NCI-H82 (cell line): ENCODE measurements around the gene AP5B1.
A peak's percentile ranks its signal among the peaks of the same experiment; 100 is the strongest.
"Not testable (repeated sequence)": the region's sequence is repeated elsewhere in the genome, so short reads cannot be mapped to it uniquely, and the experiment has no call there.

Experiments
- DNase-seq: peaks from one replicate; lab custom pipeline; 2025; lab: John Stamatoyannopoulos, UW

The AP5B1 gene

DNA sequence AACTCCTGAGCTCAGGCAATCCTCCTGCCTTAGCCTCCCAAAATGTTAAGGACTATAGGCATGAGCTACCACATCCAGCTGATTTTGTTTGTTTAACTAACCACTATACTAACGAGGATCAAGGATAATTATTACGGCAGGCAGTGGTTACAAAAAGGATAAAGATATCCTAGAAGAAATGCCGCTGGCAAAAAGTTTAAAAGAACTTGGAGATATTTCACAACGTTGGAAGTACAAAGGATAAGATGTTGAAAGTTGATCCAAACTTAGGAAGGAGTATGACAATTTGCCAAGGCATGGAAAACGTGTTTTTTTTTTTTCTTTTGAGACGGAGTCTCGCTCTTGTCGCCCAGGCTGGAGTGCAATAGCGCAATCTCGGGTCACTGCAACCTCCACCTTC lies 13.4 kb downstream of the AP5B1 start:
- no peak for DNase-seq

DNA sequence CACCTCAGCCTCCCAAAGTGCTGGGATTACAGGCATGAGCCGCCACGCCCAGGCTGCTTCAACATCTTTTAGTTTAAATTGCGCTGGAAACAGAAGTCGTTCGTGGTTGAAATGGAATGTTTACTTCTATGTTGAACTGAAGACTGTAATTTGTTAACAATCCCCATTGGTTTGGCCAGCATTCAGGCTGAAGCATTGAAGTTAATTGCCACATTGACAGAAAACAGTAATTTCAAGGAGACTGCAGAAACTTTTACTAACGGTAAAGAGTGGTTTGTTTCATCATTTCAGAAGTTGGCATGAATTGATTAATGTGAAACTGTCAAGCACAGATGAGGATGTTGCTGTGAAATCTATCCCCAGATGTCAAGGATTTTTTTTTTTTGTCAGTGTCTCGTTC lies 14.2 kb downstream of the AP5B1 start:
- no peak for DNase-seq

GRCh38 chr11:65764434-65764833 lies 16.3 kb downstream of the AP5B1 start:
- no peak for DNase-seq

DNA sequence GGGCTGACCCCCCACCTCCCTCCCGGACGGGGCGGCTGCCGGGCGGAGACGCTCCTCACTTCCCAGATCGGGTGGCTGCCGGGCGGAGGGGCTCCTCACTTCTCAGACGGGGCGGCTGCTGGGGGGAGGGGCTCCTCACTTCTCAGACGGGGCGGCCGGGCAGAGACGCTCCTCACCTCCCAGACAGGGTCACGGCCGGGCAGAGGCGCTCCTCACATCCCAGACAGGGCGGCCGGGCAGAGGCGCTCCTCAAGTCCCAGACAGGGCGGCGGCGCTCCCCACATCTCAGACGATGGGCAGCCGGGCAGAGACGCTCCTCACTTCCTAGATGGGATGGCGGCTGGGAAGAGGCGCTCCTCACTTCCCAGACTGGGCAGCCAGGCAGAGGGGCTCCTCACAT lies 18.0 kb downstream of the AP5B1 start:
- DNase-seq: not testable (repeated sequence)

DNA sequence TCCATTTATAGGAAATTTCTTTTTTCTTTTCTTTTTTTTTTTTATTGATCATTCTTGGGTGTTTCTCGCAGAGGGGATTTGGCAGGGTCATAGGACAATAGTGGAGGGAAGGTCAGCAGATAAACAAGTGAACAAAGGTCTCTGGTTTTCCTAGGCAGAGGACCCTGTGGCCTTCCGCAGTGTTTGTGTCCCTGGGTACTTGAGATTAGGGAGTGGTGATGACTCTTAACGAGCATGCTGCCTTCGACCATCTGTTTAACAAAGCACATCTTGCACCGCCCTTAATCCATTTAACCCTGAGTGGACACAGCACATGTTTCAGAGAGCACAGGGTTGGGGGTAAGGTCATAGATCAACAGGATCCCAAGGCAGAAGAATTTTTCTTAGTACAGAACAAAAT lies 18.6 kb downstream of the AP5B1 start:
- not testable (repeated sequence) for DNase-seq

- DNase-seq: no peak
These were observed 35.7 kb downstream of the AP5B1 start for GRCh38 chr11:65745049-65745448.

GRCh38 chr11:65744699-65745042 lies 36.1 kb downstream of the AP5B1 start:
- no peak for DNase-seq

GRCh38 chr11:65744026-65744698 lies 36.6 kb downstream of the AP5B1 start:
- peak; percentile 71 for DNase-seq

DNA sequence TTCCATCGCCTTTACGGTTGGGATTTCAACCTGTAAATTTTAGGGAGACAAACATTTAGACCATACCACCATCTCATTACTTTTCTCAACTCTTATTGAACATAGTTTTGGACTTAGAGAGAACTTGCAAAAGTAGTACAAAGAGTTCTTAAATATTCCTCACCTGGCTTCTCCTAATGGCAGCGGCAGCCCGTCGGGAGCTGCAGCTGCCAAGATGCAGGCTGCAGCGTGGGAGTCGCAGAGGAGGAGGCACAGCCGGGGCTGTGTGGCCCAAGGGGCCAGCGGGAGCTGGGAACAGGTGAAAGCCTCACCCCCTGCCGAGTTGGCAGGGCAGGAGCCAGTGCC lies 37.1 kb downstream of the AP5B1 start:
- DNase-seq: no peak

DNA sequence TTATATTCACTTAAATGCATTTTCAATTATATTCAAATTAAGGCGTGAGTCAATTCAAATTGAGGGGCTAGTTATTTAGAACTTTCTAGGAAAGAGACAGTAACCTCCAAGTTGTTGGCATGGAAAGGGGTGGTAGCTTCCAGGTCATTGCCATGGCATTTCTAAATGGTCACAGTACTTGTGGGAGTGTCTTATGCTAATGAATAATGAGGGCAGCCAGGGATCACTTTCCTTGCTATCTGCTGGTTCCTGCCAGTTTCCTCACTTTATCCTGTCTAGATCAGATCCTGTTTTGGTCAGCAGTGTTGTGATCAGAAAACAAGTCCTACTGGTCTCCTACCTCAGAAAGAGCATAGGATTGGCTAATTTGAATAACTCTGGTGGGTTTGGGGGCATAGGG lies 38.4 kb downstream of the AP5B1 start:
- no peak for DNase-seq

- peak; percentile 36 for DNase-seq
These were observed 39.6 kb downstream of the AP5B1 start for GRCh38 chr11:65741185-65741584.

- no peak for DNase-seq
These were observed 41.8 kb downstream of the AP5B1 start for GRCh38 chr11:65739022-65739421.

DNA sequence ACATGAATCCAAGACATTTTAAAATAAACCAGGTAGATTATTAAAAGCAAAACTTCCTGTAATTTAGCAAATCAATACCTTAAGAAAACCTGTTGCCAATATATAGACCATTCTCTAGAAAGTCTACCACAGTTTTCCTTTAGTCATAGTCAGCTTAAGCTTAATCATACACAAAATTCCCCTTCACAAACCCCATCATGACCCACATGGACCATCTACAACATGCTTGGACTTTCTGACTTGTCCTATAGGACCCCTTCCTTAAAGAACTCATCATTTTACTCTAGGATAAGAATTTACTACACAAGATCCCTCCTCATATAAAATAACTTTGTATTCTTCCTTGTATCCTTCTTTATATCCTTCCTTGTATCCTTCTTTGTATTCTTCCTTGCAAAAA lies 44.0 kb downstream of the AP5B1 start:
- no peak for DNase-seq

DNA sequence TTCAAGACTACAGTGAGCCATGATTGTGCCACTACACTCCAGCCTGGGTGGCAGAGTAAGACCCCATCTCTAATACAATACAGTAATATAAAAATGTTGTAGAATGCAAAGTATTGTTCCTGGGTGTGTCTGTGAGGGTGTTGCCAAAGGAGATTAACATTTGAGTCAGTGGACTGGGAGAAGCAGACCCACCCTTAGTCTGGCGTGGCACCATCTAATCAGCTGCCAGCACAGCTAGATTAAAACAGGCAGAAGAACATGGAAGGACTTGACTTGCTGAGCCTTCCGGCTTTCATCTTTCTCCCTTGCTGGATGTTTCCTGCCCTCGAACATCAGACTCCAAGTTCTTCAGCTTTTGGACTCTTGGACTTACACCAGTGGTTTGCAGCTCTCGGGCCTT lies 45.7 kb downstream of the AP5B1 start:
- not testable (repeated sequence) for DNase-seq

GRCh38 chr11:65730461-65730860 lies 50.3 kb downstream of the AP5B1 start:
- no peak for DNase-seq

DNA sequence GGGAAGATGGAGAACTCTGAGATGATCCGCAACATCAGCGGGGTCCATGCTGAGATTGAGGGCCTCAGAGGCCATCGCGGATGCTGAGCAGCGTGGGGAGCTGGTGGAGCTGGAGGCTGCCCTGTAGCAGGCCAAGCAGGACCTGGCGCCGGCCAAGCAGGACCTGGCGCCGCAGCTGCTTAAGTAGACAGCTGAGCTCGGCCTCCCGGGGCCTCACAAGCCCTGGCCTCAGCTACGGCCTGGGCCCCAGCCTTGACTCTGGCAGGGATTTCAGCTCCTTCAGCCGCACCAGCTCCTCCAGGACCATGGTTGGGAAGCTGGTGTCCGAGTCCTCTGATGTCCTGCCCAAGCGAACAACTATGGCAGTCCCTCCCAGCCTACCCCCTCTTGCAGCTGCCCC lies 52.9 kb downstream of the AP5B1 start:
- DNase-seq: no peak

DNA sequence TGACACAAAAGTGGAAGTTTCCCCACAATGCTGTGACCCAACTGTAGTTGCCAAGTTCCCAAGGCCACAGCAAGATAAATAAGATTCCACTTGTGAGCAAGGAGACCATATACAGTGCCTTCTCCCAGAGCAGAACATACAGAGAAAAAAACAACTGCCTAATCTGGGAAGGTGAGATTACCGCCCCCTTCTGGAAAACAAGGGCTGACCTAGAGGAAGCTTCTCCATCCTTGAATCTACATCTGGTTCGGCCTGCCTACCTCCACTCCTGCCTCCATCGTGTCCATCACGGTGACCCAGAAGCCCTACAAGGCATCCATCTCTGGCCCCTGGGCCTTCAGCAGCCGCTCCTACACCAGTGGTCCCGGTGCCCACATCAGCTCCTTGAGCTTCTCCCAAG lies 54.1 kb downstream of the AP5B1 start:
- DNase-seq: no peak
